HCEC 1CT (cell line): ENCODE data around the gene CES5A.
"Not testable (repeated sequence)": the region's sequence is repeated elsewhere in the genome, so short reads cannot be mapped to it uniquely, and the experiment has no call there.

Experiments
- DNase-seq: peaks from one replicate; pipeline ENCODE4 v3.0.0-alpha.2; 2017

CES5A gene

GRCh38 chr16:55825115-55825728 lies 50.0 kb downstream of the CES5A start:
- DNase-seq = no peak

GRCh38 chr16:55824473-55825000 lies 50.6 kb downstream of the CES5A start:
- no peak for DNase-seq

GRCh38 chr16:55822280-55822810 lies 52.8 kb downstream of the CES5A start:
- no peak for DNase-seq

DNA sequence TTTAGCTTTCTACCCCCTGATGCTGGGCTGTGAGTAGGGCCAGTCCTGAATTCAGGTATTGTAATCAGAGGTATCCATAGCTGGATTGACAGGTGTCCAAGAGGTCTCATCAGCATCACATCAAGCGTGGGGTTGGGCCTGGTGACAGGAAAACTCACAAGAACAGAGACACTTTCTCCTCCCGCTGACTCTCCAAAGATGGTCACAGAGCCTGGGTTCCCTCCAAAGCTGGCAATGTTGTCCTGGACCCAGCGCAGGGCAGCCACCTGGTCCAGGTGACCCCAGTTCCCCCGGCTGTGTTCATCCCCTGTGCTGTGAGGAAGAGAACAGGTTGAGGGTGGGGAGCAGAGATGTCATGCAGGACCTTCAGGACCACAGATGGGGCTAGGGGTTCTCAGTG lies 54.0 kb downstream of the CES5A start:
- DNase-seq = no peak

DNA sequence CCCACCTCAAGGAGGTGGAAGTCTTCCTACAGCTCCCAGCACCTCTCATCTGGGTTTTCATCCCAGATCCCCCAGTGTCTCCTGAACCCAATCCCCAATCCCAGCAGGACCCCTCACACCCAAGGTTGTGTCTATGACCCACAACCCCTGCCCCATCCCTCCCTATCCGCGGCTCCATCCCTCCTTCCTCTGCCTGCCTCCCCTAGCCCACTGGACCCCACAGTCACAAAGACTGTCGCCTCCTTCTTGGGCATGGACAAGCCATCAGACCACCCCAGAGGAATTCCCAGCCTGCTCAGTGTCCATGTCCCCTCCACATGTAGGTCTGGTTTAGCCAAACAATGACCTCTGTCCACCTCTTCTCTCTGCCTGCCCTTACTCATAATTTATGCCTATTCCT lies 54.6 kb downstream of the CES5A start:
- DNase-seq = no peak

DNA sequence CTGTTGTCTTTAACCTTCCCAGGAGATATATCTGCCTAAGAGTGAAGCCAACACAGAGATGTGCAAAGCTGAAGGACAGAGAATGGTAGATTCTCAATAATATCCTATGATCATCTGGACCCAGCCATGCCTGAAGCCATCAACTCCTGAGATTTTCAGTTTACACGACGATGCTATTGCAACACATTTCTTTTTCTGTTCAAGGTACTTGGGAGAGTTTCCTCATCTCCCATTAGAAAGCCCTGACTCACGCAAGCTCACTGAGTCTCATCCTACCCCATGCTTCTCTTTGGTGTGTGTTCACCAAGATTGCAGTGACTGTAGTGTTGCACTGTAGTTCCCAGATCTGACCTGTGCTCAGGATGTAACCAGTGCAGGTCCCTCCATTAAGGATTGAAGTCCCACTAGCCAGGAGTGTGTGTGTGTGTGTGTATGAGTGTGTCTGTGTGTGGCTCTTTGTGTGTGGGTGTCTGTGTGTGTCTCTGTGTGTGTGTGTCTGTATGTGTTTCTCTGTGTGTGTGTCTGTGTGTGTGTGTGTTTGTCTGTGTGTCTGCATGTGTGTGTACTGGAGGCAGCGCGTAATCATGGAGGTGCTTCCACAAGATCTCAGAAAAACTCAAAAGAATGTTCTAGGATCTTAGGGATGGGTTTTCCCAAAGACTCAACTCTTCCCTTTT lies 57.8 kb downstream of the CES5A start:
- no peak for DNase-seq

DNA sequence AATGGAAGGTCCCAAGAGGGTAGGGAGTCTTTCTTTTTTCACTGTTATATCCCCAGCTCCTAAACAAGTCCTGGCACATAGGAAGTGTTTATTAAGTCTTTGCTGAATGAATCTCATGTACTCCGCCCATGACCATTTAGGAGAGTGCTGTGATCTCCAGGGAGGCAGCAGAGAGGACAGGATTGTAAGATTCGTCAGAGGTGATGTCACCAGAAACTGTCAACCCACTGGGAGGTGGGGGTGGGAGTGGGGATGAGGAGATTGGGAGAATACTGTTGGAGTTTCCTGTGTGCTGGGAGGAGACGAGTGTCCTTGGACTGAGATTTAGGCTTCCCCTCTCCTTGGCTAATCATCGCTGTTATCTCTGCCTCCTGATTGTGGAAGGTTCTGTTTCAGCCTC lies 59.0 kb downstream of the CES5A start:
- not testable (repeated sequence) for DNase-seq

DNA sequence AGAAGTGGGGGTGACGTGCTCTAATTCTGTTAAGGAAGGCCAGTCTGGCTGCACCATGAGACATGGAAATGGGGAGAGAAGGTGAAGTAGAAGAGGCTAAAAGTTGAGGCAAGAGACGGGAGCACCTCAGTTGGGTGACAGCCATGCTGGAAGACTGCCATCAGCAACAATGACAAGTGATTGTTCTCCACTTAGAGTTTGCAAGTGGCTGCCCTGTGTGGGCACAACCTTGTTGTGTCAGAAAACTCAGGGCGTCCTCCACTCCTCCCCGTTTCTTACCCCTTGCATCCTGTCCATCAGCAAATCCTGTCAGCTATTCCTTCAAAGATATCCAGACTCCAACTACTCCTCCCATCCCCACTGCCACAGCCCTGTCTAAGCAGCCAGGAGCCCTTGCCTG lies 59.9 kb downstream of the CES5A start:
- no peak for DNase-seq

- not testable (repeated sequence) for DNase-seq
These were observed 61.0 kb downstream of the CES5A start for GRCh38 chr16:55814174-55814573.

- not testable (repeated sequence) for DNase-seq
These were observed 61.4 kb downstream of the CES5A start for GRCh38 chr16:55813730-55814129.

DNA sequence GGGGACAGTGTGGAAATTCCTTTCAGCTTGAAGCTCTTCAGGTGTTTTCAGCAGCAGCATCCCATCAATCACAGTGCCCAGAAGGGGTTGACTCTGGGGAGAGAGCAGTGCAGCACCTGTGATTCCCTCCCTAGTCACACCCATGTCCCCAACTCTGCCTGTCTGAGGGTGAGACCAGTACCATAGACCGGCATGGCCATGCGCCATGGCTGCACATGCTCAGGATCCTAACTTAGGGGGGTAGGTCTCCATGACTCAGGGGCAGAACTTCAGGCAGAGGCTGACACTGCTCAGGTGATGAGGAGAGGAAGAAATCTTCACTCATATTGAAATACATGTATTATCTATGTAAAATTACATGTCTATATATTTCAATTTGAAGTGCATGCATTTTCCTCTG lies 62.2 kb downstream of the CES5A start:
- DNase-seq = no peak

GRCh38 chr16:55811811-55812210 lies 63.4 kb downstream of the CES5A start:
- no peak for DNase-seq

- no peak for DNase-seq
These were observed 64.7 kb downstream of the CES5A start for GRCh38 chr16:55810451-55810961.

DNA sequence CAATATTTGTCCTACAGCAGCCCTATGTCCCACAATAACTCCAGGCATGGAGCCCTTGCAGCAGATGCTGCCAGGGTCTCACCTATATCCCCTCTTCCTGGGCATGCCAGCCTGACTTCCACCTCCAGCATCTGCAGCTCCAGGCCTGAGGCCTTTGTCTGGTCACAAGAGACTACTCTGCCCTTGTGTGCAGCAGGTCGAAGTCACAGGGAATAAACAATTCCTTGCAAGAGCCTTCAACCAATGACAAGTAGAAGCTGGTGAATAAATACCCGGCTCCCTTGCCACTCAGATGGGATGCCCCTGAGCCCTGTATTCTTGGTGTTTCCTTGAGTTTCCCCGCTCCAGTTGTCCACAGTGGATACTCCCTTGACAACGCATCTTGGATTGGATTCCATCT lies 65.3 kb downstream of the CES5A start:
- no peak for DNase-seq

DNA sequence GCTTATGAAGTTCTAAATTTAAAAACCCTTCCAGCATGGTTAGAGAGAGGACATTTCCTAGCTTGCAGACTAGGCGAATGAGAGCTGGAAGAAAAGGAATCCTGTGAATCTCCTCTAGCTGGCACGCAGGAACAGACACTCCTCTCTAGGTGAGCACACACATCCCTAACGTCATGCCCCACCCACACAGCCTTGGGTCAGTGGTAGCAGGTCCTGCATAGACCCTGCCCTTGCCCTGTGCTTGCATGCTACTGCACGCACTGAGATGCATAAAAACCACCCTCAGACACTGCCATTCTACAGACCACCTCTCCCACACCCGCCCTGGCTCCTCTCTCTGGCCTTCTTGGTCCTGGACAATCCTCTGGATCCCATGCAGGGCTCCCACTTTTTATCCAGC lies 65.8 kb downstream of the CES5A start:
- no peak for DNase-seq

DNA sequence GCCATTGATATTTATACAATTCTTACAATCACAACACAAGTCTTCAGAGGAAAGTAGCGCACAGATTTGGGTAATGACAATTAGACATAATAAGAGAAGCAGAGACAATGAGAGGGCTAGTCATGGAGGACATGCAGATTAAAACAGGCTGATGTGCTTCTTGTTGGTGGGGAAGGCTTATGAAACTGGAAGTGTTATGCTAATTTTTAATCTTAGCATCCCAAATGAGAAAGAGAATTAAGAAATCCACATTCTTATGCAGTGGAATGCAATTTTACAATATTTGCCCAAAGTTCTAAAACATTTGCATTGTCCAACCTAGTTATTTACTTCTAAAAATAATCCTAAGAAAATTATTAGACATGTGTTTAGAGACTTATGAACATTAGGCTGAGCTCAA lies 66.9 kb downstream of the CES5A start:
- not testable (repeated sequence) for DNase-seq

DNA sequence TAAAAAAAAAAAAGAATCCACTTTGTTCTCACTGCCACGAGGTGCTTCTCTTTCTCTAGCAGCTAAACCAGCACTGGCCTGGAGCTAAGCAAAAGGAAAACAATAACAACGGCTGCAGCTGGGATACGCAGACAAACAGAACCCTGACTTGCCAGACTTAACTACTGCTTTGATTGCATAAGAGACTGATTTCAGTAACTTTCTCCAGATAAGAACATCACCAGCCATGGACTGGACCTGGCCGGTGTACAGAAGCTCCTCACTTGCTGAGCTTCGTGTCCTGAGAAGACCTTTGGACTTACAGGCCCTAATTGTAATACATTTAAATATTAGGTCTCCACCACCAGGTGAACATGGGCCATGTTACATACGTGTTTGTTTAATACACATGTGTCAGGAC lies 70.1 kb downstream of the CES5A start:
- not testable (repeated sequence) for DNase-seq

- not testable (repeated sequence) for DNase-seq
These were observed 71.5 kb downstream of the CES5A start for GRCh38 chr16:55803681-55804080.
